ENCODE data around the gene ASCL4.

Gene ASCL4

DNA sequence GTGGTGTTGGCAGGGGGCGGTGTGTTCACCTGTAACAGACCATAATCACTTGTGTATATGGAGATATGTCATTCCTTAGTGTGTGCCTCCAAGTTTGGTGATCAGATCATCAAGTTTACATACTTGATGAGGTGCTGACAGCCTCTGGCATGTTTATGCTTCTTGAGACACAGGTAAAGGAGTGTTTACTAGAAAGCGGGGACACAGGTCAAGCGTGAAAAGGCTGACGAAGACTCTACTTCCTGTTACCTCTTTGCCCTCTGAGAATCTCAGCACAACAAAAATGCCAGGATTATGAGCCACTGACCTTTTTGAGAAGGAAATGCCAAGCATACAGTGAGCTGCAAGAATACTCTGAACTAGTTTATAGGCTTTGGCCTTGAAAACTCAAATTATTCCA is 43.1 kb upstream of the ASCL4 start:
- no peaks in the 10 kb centered on the region for H3K4me1 ChIP-seq (ENCODE audit: insufficient read depth, low read length, poor library complexity, severe bottlenecking)
- no peaks in the 10 kb centered on the region for H3F3A ChIP-seq (ENCODE audit: low read depth)
- no peaks in the 10 kb centered on the region for H3K79me2 ChIP-seq (ENCODE audit: insufficient read depth, low read length)
- H3K36me3 ChIP-seq (ENCODE audit: insufficient read depth, low read length) = peaks cover 35% of the 10 kb centered on the region
- H2AFZ ChIP-seq (ENCODE audit: low read length) = no peak overlapping the region
- H3K4me3 ChIP-seq (ENCODE audit: low read length, poor library complexity, severe bottlenecking) = no peak overlapping the region
- H3K4me2 ChIP-seq (ENCODE audit: low read depth, low read length, poor library complexity, severe bottlenecking) = no peak overlapping the region
- H3K9ac ChIP-seq (ENCODE audit: low read depth, low read length, poor library complexity, severe bottlenecking) = no peak overlapping the region
- TF ChIP-seq EZH2phosphoT487 (IDR thresholded peaks at IDR 0.05; ENCODE audit: borderline replicate concordance) = no peak
- TF ChIP-seq, protein P1, sequence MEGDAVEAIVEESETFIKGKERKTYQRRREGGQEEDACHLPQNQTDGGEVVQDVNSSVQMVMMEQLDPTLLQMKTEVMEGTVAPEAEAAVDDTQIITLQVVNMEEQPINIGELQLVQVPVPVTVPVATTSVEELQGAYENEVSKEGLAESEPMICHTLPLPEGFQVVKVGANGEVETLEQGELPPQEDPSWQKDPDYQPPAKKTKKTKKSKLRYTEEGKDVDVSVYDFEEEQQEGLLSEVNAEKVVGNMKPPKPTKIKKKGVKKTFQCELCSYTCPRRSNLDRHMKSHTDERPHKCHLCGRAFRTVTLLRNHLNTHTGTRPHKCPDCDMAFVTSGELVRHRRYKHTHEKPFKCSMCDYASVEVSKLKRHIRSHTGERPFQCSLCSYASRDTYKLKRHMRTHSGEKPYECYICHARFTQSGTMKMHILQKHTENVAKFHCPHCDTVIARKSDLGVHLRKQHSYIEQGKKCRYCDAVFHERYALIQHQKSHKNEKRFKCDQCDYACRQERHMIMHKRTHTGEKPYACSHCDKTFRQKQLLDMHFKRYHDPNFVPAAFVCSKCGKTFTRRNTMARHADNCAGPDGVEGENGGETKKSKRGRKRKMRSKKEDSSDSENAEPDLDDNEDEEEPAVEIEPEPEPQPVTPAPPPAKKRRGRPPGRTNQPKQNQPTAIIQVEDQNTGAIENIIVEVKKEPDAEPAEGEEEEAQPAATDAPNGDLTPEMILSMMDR (conservative IDR thresholded peaks at IDR 0.05; ENCODE audit: low read length) = no peak
- H4K20me1 ChIP-seq (ENCODE audit: insufficient read depth, low read length, poor library complexity, severe bottlenecking) = no peaks in the 10 kb centered on the region
- no peaks in the 10 kb centered on the region for H3K9me3 ChIP-seq (ENCODE audit: insufficient read depth, low read depth, low read length)
- H3K9me2 ChIP-seq (replicated peaks; ENCODE audit: low read depth, low read length) = no peaks in the 10 kb centered on the region
- H3K27me3 ChIP-seq (ENCODE audit: insufficient read depth, low read length, poor library complexity, severe bottlenecking) = no peaks in the 10 kb centered on the region

DNA sequence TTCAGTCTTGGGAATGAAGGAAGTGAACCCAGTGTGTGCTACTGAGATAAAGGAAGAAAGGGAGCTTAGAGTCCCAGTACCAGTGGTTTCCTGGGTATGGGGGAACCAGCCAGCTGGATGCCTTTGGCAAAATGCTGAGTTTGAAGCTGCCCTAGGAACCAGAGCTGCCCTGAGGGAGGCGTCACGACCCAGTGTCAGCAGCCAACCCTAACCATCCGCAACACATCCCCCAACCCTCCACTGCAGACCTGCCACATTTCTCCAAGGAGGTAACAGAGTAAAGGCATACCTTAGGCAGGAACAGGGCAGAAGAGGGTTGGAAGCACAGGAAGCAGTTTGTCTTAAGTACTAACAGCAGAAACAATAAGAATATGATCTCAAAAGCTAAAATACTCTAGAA is 42.1 kb upstream of the ASCL4 start:
- H3K79me2 ChIP-seq (ENCODE audit: insufficient read depth, low read length) = no peaks in the 10 kb centered on the region
- H3F3A ChIP-seq (ENCODE audit: low read depth) = no peaks in the 10 kb centered on the region
- TF ChIP-seq, protein P1 (conservative IDR thresholded peaks at IDR 0.05; ENCODE audit: low read length) = no peak
- TF ChIP-seq EZH2phosphoT487 (IDR thresholded peaks at IDR 0.05; ENCODE audit: borderline replicate concordance) = no peak
- no peak overlapping the region for H2AFZ ChIP-seq (ENCODE audit: low read length)
- H3K27me3 ChIP-seq (ENCODE audit: insufficient read depth, low read length, poor library complexity, severe bottlenecking) = no peaks in the 10 kb centered on the region
- peaks cover 45% of the 10 kb centered on the region for H3K36me3 ChIP-seq (ENCODE audit: insufficient read depth, low read length)
- no peak overlapping the region for H3K4me2 ChIP-seq (ENCODE audit: low read depth, low read length, poor library complexity, severe bottlenecking)
- H3K4me1 ChIP-seq (ENCODE audit: insufficient read depth, low read length, poor library complexity, severe bottlenecking) = no peaks in the 10 kb centered on the region
- no peak overlapping the region for H3K4me3 ChIP-seq (ENCODE audit: low read length, poor library complexity, severe bottlenecking)
- no peaks in the 10 kb centered on the region for H3K9me2 ChIP-seq (replicated peaks; ENCODE audit: low read depth, low read length)
- H3K9ac ChIP-seq (ENCODE audit: low read depth, low read length, poor library complexity, severe bottlenecking) = no peak overlapping the region
- H4K20me1 ChIP-seq (ENCODE audit: insufficient read depth, low read length, poor library complexity, severe bottlenecking) = no peaks in the 10 kb centered on the region
- H3K9me3 ChIP-seq (ENCODE audit: insufficient read depth, low read depth, low read length) = no peaks in the 10 kb centered on the region

DNA sequence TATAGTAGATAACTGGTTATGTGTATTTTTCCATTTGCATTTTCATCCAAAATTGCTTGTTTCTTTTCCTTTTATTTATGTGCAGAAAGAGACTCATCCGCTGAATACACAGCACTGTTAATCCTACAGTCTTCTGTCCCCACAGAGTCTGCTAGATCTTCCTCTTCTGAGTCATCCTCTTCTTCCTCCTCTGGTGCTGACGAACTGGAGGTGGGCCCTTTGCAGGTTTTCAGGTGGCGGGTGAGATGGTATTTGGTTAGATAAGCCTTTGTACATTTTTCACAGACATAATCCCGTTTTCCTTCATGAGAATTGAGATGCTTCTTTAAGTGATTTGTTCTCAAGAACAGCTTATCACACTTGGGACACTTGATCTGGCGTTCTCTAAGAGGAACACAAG is 40.4 kb upstream of the ASCL4 start:
- H3K4me2 ChIP-seq (ENCODE audit: low read depth, low read length, poor library complexity, severe bottlenecking) = no peak overlapping the region
- no peaks in the 10 kb centered on the region for H3K4me1 ChIP-seq (ENCODE audit: insufficient read depth, low read length, poor library complexity, severe bottlenecking)
- no peaks in the 10 kb centered on the region for H3F3A ChIP-seq (ENCODE audit: low read depth)
- H3K9me3 ChIP-seq (ENCODE audit: insufficient read depth, low read depth, low read length) = no peaks in the 10 kb centered on the region
- H3K4me3 ChIP-seq (ENCODE audit: low read length, poor library complexity, severe bottlenecking) = no peak overlapping the region
- H3K27me3 ChIP-seq (ENCODE audit: insufficient read depth, low read length, poor library complexity, severe bottlenecking) = no peaks in the 10 kb centered on the region
- no peak overlapping the region for H3K9ac ChIP-seq (ENCODE audit: low read depth, low read length, poor library complexity, severe bottlenecking)
- no peak overlapping the region for H2AFZ ChIP-seq (ENCODE audit: low read length)
- no peaks in the 10 kb centered on the region for H3K79me2 ChIP-seq (ENCODE audit: insufficient read depth, low read length)
- H3K36me3 ChIP-seq (ENCODE audit: insufficient read depth, low read length) = peaks cover 62% of the 10 kb centered on the region
- no peaks in the 10 kb centered on the region for H3K9me2 ChIP-seq (replicated peaks; ENCODE audit: low read depth, low read length)
- TF ChIP-seq, protein P1 (conservative IDR thresholded peaks at IDR 0.05; ENCODE audit: low read length) = no peak
- no peak for TF ChIP-seq EZH2phosphoT487 (IDR thresholded peaks at IDR 0.05; ENCODE audit: borderline replicate concordance)
- no peaks in the 10 kb centered on the region for H4K20me1 ChIP-seq (ENCODE audit: insufficient read depth, low read length, poor library complexity, severe bottlenecking)

All from Loucy (cell line).